Measurements from ENCODE around the gene TFCP2.

The TFCP2 gene

GRCh38 chr12:51103977-51104376 lies 69.0 kb downstream of the TFCP2 start:
- H3K4me1 Mint-ChIP-seq = no peaks in the 10 kb centered on the region
- no peaks in the 10 kb centered on the region for H3K27me3 Mint-ChIP-seq (ENCODE audit: low read depth)
- no peak overlapping the region for H3K27ac Mint-ChIP-seq
- TF ChIP-seq, protein P1, sequence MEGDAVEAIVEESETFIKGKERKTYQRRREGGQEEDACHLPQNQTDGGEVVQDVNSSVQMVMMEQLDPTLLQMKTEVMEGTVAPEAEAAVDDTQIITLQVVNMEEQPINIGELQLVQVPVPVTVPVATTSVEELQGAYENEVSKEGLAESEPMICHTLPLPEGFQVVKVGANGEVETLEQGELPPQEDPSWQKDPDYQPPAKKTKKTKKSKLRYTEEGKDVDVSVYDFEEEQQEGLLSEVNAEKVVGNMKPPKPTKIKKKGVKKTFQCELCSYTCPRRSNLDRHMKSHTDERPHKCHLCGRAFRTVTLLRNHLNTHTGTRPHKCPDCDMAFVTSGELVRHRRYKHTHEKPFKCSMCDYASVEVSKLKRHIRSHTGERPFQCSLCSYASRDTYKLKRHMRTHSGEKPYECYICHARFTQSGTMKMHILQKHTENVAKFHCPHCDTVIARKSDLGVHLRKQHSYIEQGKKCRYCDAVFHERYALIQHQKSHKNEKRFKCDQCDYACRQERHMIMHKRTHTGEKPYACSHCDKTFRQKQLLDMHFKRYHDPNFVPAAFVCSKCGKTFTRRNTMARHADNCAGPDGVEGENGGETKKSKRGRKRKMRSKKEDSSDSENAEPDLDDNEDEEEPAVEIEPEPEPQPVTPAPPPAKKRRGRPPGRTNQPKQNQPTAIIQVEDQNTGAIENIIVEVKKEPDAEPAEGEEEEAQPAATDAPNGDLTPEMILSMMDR (IDR thresholded peaks at IDR 0.05; ENCODE audit: unreplicated experiment in 3 of 3) = no peak
- H3K9me3 Mint-ChIP-seq = no peaks in the 10 kb centered on the region
- H3K4me3 Mint-ChIP-seq = no peak overlapping the region
- peaks cover 79% of the 10 kb centered on the region for H3K36me3 Mint-ChIP-seq (ENCODE audit: low read depth)

DNA sequence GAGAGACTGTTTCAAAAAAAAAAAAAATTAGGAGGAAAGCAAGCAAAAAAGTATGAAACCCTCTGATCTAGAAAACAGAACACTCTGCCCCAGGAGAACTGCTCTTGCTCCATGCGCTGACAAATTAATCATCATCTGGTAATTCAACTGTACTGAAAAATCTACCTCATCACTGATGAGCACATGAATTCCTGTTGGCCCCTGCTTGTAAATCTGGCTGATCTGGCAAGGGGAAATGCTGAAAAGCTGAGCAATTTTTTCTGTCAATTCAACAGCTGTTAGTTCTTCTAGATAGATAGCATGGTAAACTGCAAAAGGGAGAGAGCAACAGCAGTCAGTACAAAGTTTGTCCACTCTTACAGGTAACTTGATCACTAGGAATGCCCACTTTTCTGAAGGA lies 74.3 kb downstream of the TFCP2 start:
- Mint-ChIP-seq H3K4me1 (no peaks in the 10 kb centered on the region), H3K4me3 (no peak overlapping the region), H3K27me3 (ENCODE audit: low read depth) (no peaks in the 10 kb centered on the region), H3K9me3 (no peaks in the 10 kb centered on the region), H3K36me3 (ENCODE audit: low read depth) (peaks cover 79% of the 10 kb centered on the region), H3K27ac (no peak overlapping the region)
- TF ChIP-seq, protein P1 (IDR thresholded peaks at IDR 0.05; ENCODE audit: unreplicated experiment in 3 of 3) = no peak

- H3K4me3 Mint-ChIP-seq = no peak overlapping the region
- peaks cover 44% of the 10 kb centered on the region for H3K36me3 Mint-ChIP-seq (ENCODE audit: low read depth)
Observed at GRCh38 chr12:51090705-51091229, 82.2 kb downstream of the TFCP2 start.

DNA sequence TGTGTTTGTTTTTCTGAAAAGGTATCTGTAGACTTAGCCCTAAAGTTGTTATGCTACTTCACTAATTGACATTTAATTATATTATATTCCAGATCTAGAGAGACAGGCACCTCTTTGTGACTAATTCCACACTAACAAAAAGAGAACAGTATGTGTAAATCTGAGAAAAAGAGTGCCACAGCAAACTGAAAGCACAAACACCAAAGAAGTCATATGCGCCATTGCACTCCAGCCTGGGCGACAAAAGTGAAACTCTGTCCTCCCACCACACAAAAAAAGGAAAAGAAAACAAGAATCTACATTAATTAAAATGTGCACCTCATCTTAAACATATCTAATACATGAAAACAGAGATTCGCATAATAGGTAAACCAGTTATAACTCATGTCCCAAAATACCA lies 85.1 kb downstream of the TFCP2 start:
- no peak overlapping the region for H3K27ac Mint-ChIP-seq
- H3K9me3 Mint-ChIP-seq = no peaks in the 10 kb centered on the region
- H3K4me3 Mint-ChIP-seq = no peak overlapping the region
- TF ChIP-seq, protein P1 (IDR thresholded peaks at IDR 0.05; ENCODE audit: unreplicated experiment in 3 of 3) = no peak
- H3K4me1 Mint-ChIP-seq = no peaks in the 10 kb centered on the region
- no peaks in the 10 kb centered on the region for H3K27me3 Mint-ChIP-seq (ENCODE audit: low read depth)
- H3K36me3 Mint-ChIP-seq (ENCODE audit: low read depth) = peaks cover 20% of the 10 kb centered on the region

More at GRCh38 chr12:51090705-51091229, 82.2 kb downstream of the TFCP2 start:
- H3K9me3 Mint-ChIP-seq = no peaks in the 10 kb centered on the region
- no peaks in the 10 kb centered on the region for H3K4me1 Mint-ChIP-seq
- H3K27me3 Mint-ChIP-seq (ENCODE audit: low read depth) = no peaks in the 10 kb centered on the region
- H3K27ac Mint-ChIP-seq = no peak overlapping the region
- TF ChIP-seq, protein P1 (IDR thresholded peaks at IDR 0.05; ENCODE audit: unreplicated experiment in 3 of 3) = no peak

- H3K4me1 Mint-ChIP-seq = peaks cover 9% of the 10 kb centered on the region
- peak overlapping the region in 2 of 3 experiments; percentile 7 to 21 for H3K4me3 Mint-ChIP-seq
- H3K9me3 Mint-ChIP-seq = no peaks in the 10 kb centered on the region
- TF ChIP-seq, protein P1 (IDR thresholded peaks at IDR 0.05; ENCODE audit: unreplicated experiment in 3 of 3) = no peak
- H3K27me3 Mint-ChIP-seq (ENCODE audit: low read depth) = no peaks in the 10 kb centered on the region
- H3K36me3 Mint-ChIP-seq (ENCODE audit: low read depth) = peaks cover 20% of the 10 kb centered on the region
- H3K27ac Mint-ChIP-seq = no peak overlapping the region
Observed at GRCh38 chr12:51086933-51087332, 86.0 kb downstream of the TFCP2 start.

DNA sequence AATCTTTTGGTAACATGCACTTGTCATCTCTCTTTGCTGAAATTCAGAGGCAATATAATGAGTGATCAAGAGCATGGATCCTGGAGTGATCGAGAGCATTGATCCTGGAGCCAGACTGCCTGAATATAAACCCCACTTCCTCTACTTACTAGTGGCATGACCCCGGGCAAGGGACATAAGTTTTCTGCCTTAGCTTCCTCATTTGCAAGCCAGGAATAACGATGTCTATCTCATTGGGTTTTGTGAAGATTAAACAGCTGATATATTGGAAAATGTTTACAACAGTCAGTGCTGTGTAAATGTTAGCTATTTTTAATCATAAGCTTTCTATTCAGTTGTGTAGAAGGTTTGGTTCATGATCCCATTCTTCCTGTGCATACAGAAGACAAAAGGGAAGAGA lies 87.2 kb downstream of the TFCP2 start:
- H3K4me3 Mint-ChIP-seq = peak overlapping the region; percentile 20 to 55 (median 26)
- no peak overlapping the region for H3K27ac Mint-ChIP-seq
- H3K27me3 Mint-ChIP-seq (ENCODE audit: low read depth) = no peaks in the 10 kb centered on the region
- peaks cover 18% of the 10 kb centered on the region for H3K4me1 Mint-ChIP-seq
- no peaks in the 10 kb centered on the region for H3K9me3 Mint-ChIP-seq
- TF ChIP-seq, protein P1 (IDR thresholded peaks at IDR 0.05; ENCODE audit: unreplicated experiment in 3 of 3) = no peak
- H3K36me3 Mint-ChIP-seq (ENCODE audit: low read depth) = peaks cover 11% of the 10 kb centered on the region

Measured in nephron (organoid).